NCI-H345 (cell line): Measurements from ENCODE around the gene GARS1.

ENCODE experiments used
- DNase-seq: peaks from one replicate; lab custom pipeline; 2025; lab: John Stamatoyannopoulos, UW

GARS1 gene

DNA sequence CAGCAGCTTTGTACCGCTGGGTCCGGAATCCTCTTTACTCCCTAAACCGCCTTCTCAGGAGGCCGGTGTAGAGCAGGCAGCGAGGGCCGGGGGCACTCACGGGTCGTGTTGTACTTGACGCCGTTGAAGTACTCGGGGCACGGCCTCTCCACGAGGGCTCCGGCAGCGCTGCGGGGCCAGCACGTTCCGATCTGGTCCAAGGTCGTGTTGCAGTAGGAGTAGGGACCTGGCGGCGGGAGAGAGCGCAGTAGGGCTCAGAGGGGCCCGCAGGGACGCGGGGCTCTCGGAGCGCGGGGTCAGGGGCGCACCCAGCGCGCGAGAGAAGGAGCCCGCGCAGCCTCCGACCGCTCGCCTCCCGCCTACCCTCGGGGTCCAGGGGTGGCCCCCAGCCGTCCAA, 87.1 kb downstream of the GARS1 start:
- DNase-seq: no peak

DNA sequence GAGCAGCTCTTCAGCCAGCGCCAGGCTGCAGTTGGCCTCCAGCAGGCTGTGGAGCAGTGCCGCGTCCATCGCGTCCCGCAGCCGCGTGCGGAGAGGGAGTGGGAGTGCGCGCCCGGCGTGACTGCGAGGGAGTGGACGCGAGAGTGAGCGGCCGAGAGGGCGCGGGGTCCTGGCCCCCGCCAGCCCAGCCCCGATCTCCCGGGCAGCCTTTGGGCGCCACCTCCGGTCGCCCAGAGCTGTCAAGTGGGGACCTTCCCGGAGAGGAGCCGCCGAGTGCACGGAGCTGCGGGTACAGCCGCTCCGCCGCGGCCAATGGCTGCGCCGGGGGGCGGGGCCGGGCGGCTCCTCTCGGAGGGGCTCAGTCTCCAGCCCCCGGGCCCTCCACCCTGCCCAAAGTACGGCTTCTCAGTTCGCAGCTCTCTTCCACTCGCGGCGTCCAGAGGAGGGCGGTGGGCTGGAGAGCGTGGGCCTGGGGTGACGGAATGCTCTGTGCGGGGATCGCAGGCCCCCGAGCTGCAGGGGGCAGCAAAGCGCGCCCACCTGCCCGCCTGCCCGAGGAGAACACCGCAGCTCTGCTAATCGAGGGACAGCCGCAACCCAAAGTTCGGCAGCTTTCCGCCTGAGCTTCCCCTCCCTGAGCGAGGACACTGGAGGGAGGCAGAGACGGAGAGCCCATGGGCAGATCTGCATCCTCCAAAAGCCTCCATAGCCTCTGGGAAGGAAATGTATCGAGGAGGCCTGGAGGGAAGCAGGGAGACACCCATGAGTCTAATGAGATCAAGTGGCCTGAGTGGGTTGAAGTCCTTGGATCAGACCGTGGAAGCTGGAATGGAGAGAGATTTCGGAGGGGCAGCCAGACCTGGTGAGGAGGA, 87.8 kb downstream of the GARS1 start, which contains the start of gene CRHR2:
TSS of gene CRHR2 (minus strand) at position 245 of the 872 bp plus-strand sequence. CDS start at position 69, 176 bp downstream.
- DNase-seq: no peak

DNA sequence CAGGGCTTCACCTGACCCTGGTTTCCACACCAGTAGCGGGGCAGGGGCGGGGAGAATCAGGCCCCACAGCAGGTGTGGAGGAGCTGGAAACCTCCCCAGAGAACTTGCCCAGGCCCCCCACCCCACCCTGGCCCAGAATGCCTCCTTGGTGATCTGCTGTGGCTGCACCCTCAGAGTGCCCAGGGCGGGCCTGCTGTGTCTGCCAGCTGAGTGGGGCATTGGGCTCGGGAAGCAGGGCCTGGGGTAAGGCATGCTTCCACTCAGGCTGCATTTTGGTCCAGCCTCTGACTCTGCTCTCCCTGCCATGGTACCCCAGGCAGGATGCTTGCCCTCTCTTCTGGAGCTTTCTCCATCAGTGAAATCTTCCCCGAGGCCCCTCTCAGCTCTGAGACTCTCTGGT, 88.6 kb downstream of the GARS1 start:
- no peak for DNase-seq
